PC-9 (cell line): Measurements from ENCODE around the gene SPOCK3. TPM values are rescaled to one million over a fixed set of nuclear protein-coding genes. Genes with fewer than 3 reads are reported as not detected.
"Not testable (repeated sequence)": the region's sequence is repeated elsewhere in the genome, so short reads cannot be mapped to it uniquely, and the experiment has no call there.

ENCODE experiments used
- BruUV-seq: library from RNA; stranded (reverse); fragments of 400-500 nt; replicated peaks from 2 replicates; lab custom pipeline; 2021; lab: Mats Ljungman, UMichigan
- CTCF ChIA-PET: fragments of 300-600 bp; sonication (Branson Sonifier 250); formaldehyde crosslinking; loops from one replicate; lab custom pipeline; 2022; ENCODE audit warnings: antibody characterized with exemption; lab: Charles Lee
- POLR2A ChIA-PET: fragments of 300-600 bp; sonication (Branson Sonifier 250); formaldehyde crosslinking; loops from one replicate; lab custom pipeline; 2022; ENCODE audit warnings: antibody characterized with exemption; ENCODE audit not compliant: unreplicated experiment; lab: Charles Lee
- DNase-seq, 2 experiments: peaks; one replicate each; pipeline versions ENCODE4 v3.0.0 to v3.0.0-alpha.2; 2015 to 2022; ENCODE audit warnings: mixed read lengths in 1 of 2
- H2AFZ ChIP-seq: fragments of 200-600 bp; sonication (generic); 2 replicates; pipeline ENCODE4 v1.8.1; 2017; ENCODE audit warnings: antibody characterized with exemption
- H3F3A ChIP-seq: fragments of 200-600 bp; sonication (generic); 2 replicates; pipeline ENCODE4 v1.8.1; 2017; ENCODE audit warnings: antibody characterized with exemption, mild to moderate bottlenecking, low read depth; ENCODE audit not compliant: insufficient read depth
- H3K27ac ChIP-seq: fragments of 200-600 bp; sonication (generic); 2 replicates; pipeline ENCODE4 v1.6.1; 2016; ENCODE audit warnings: mixed run types
- H3K27me3 ChIP-seq: fragments of 200-600 bp; sonication (generic); 2 replicates; pipeline ENCODE4 v1.6.1; 2016; ENCODE audit warnings: low read depth, mixed run types; ENCODE audit not compliant: insufficient read depth
- H3K36me3 ChIP-seq: fragments of 200-600 bp; sonication (generic); 2 replicates; pipeline ENCODE4 v1.6.1; 2016; ENCODE audit warnings: low read depth, mixed run types
- H3K4me1 ChIP-seq: fragments of 200-600 bp; sonication (generic); replicated peaks from 2 replicates; pipeline ENCODE4 v1.6.1; 2016; ENCODE audit warnings: mixed run types; ENCODE audit not compliant: insufficient read depth
- H3K4me2 ChIP-seq: fragments of 200-600 bp; sonication (generic); 2 replicates; pipeline ENCODE4 v1.6.1; 2017; ENCODE audit warnings: mixed run types
- H3K4me3 ChIP-seq: fragments of 200-600 bp; sonication (generic); 2 replicates; pipeline ENCODE4 v1.6.1; 2016; ENCODE audit warnings: mixed run types
- H3K79me2 ChIP-seq: fragments of 200-600 bp; sonication (generic); 2 replicates; pipeline ENCODE4 v1.6.1; 2017; ENCODE audit warnings: low read depth, mixed run types
- H3K9me2 ChIP-seq: fragments of 200-600 bp; sonication (generic); 2 replicates; pipeline ENCODE4 v1.8.1; 2017; ENCODE audit warnings: mild to moderate bottlenecking; ENCODE audit not compliant: insufficient read depth
- H3K9me3 ChIP-seq: fragments of 200-600 bp; sonication (generic); 2 replicates; pipeline ENCODE4 v1.8.1; 2016; ENCODE audit warnings: low read depth; ENCODE audit not compliant: insufficient read depth
- H4K20me1 ChIP-seq: fragments of 200-600 bp; sonication (generic); 2 replicates; pipeline ENCODE4 v1.8.1; 2017; ENCODE audit not compliant: insufficient read depth
- EZH2 ChIP-seq: fragments of 200-600 bp; sonication (generic); IDR thresholded peaks from 2 replicates; pipeline ENCODE4 v1.8.0; 2017; ENCODE audit warnings: antibody characterized with exemption, low read depth
- intact Hi-C: fragments of 100-400 bp; cut with micrococcal nuclease; formaldehyde crosslinking; loops from one replicate; pipeline ENCODE4 v1.10.0; 2022; ENCODE audit not compliant: unreplicated experiment
- total RNA-seq: library from RNA; stranded (reverse); gene quantifications from 2 replicates; pipeline ENCODE4 v1.2.3, GENCODE V29; 2021
- TF ChIP-seq, protein P1 (sequence below): fragments of 200-600 bp; sonication (generic); conservative IDR thresholded peaks from 2 replicates; pipeline ENCODE4 v1.6.1; 2017; ENCODE audit warnings: mixed run types, antibody characterized with exemption, mild to moderate bottlenecking, moderate library complexity

Gene SPOCK3
- total RNA-seq, 1 experiment from 2014 or later = not detected

DNA sequence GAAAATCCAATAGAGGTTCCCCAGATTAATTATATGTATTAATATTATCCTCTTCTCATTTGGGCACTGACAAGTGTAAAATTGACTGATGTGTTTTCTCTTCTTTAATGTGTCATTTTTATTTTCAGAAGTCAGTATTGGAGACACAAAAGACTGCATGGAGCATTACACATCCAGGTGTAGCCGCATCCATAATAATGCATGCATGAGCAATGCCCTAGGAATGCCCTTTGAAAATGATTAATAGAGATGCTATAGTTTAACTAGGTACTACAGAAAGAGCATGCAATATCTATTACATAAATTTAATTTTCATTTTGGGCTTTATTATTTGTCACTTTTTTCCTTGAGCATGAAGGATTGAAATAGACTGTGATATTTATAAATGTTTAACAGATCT is 509.9 kb downstream of the SPOCK3 start:
- ChIA-PET POLR2A (no interaction called here), CTCF (no interaction called here)
- no TSS peak for BruUV-seq
- intact Hi-C loops = no loop called here
- Histone ChIP-seq H3K4me3 (no peak overlapping the region), H3K36me3 (no peaks in the 10 kb centered on the region), H3K9me3 (no peaks in the 10 kb centered on the region), H3K27ac (no peak overlapping the region), H3K79me2 (no peaks in the 10 kb centered on the region), H3K4me1 (no peaks in the 10 kb centered on the region), H3K4me2 (no peak overlapping the region), H3K9me2 (no peaks in the 10 kb centered on the region), H3K27me3 (no peaks in the 10 kb centered on the region), H4K20me1 (no peaks in the 10 kb centered on the region), H2AFZ (no peak overlapping the region), H3F3A (no peaks in the 10 kb centered on the region)
- no peak for TF ChIP-seq EZH2
- TF ChIP-seq, protein P1, sequence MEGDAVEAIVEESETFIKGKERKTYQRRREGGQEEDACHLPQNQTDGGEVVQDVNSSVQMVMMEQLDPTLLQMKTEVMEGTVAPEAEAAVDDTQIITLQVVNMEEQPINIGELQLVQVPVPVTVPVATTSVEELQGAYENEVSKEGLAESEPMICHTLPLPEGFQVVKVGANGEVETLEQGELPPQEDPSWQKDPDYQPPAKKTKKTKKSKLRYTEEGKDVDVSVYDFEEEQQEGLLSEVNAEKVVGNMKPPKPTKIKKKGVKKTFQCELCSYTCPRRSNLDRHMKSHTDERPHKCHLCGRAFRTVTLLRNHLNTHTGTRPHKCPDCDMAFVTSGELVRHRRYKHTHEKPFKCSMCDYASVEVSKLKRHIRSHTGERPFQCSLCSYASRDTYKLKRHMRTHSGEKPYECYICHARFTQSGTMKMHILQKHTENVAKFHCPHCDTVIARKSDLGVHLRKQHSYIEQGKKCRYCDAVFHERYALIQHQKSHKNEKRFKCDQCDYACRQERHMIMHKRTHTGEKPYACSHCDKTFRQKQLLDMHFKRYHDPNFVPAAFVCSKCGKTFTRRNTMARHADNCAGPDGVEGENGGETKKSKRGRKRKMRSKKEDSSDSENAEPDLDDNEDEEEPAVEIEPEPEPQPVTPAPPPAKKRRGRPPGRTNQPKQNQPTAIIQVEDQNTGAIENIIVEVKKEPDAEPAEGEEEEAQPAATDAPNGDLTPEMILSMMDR = no peak
- DNase-seq = no peak

DNA sequence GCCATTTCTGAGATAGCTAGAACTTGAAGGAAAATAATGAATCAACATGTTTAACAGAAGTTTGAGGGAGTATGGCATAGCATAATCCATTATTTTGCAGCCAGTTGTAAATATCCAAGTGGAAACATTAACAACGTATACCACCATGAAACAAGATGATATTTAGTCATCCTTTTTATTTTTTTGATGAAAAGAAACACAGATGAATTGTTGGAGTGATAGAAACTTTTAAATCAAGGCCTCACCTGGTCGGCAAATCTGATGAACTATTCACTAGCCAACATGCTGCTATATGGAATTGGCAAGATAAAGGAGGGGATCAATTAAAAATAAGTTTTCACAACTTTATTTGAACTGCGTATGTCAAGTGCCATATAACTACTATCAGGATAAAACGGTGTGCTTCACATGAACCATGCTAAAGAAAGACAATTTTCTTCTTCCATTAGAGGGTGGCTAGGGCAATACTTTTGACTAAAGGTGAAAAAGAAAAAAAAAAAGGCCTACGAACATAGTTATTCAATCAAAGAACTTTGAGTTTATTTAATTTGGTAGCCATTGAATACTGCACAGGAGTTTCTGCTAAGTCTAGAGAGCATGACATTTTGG is 510.7 kb downstream of the SPOCK3 start:
- TF ChIP-seq, protein P1 = no peak
- TF ChIP-seq EZH2 = no peak
- no peak overlapping the region for H3K4me3 ChIP-seq
- DNase-seq = no peak
- H3K27me3 ChIP-seq = no peaks in the 10 kb centered on the region
- no peaks in the 10 kb centered on the region for H3K4me1 ChIP-seq
- H2AFZ ChIP-seq = no peak overlapping the region
- H3K36me3 ChIP-seq = no peaks in the 10 kb centered on the region
- no peak overlapping the region for H3K4me2 ChIP-seq
- H3K9me3 ChIP-seq = no peaks in the 10 kb centered on the region
- no peak overlapping the region for H3K27ac ChIP-seq
- H3F3A ChIP-seq = no peaks in the 10 kb centered on the region
- H3K9me2 ChIP-seq = no peaks in the 10 kb centered on the region
- ChIA-PET POLR2A (no interaction called here), CTCF (no interaction called here)
- intact Hi-C loops = no loop called here
- H3K79me2 ChIP-seq = no peaks in the 10 kb centered on the region
- BruUV-seq = no TSS peak
- H4K20me1 ChIP-seq = no peaks in the 10 kb centered on the region

DNA sequence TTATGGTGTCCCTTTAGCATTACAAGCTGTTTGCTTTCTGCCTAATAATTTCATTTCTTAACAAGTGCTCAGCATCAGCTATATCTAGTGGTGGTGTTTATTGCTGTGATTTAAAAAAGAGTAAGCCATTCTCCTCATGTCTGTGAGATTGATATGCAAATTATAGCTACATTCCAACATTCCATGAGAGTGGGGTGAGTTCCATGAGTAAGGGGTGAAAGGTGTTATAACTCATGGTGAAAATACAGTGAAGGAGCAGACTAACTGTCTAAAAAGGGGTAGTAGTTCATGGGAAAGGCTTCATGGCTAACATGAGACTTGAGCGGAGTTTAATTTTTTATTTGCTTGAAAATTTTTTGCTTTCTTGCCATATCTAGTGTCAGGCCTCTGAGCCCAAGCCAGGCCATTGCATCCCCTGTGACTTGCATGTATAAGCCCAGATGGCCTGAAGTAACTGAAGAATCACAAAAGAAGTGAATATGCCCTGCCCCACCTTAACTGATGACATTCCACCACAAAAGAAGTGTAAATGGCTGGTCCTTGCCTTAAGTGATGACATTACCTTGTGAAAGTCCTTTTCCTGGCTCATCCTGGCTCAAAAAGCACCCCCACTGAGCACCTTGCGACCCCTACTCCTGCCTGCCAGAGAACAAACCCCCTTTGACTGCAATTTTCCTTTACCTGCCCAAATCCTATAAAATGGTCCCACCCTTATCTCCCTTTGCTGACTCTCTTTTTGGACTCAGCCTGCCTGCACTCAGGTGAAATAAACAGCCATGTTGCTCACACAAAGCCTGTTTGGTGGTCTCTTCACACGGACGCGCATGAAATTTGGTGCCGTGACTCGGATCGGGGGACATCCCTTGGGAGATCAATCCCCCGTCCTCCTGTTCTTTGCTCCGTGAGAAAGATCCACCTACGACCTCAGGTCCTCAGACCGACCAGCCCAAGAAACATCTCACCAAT is 518.3 kb downstream of the SPOCK3 start:
- H3K4me1 ChIP-seq, H3K9me3 ChIP-seq, CTCF ChIA-PET, H3K4me3 ChIP-seq, intact Hi-C loops, H3K4me2 ChIP-seq, H3K9me2 ChIP-seq, H3K27me3 ChIP-seq, H3K27ac ChIP-seq, H2AFZ ChIP-seq, BruUV-seq, H3K36me3 ChIP-seq, H3K79me2 ChIP-seq, DNase-seq, H4K20me1 ChIP-seq, H3F3A ChIP-seq: not testable (repeated sequence)
- POLR2A ChIA-PET = interaction anchor here (0.6 kb wide), 1 partner anchor 697 kb away, joined by 3 read pairs; no protein-coding TSS in a partner anchor
